DOHH2 (cell line): ENCODE measurements around the gene TMEM54.

ENCODE experiments used
- EZH2phosphoT487 ChIP-seq: fragments of 200-600 bp; sonication (generic); IDR thresholded peaks from 2 replicates; pipeline ENCODE4 v1.6.1; 2017; ENCODE audit warnings: borderline replicate concordance, mild to moderate bottlenecking, antibody characterized with exemption, low read length, moderate library complexity, mixed read lengths
- TF ChIP-seq, protein P1 (sequence below): fragments of 200-600 bp; sonication (generic); IDR thresholded peaks from one replicate; pipeline ENCODE4 v1.5.1; 2014; ENCODE audit warnings: antibody characterized with exemption, mild to moderate bottlenecking, low read depth, low read length; ENCODE audit not compliant: poor library complexity, severe bottlenecking

DNA sequence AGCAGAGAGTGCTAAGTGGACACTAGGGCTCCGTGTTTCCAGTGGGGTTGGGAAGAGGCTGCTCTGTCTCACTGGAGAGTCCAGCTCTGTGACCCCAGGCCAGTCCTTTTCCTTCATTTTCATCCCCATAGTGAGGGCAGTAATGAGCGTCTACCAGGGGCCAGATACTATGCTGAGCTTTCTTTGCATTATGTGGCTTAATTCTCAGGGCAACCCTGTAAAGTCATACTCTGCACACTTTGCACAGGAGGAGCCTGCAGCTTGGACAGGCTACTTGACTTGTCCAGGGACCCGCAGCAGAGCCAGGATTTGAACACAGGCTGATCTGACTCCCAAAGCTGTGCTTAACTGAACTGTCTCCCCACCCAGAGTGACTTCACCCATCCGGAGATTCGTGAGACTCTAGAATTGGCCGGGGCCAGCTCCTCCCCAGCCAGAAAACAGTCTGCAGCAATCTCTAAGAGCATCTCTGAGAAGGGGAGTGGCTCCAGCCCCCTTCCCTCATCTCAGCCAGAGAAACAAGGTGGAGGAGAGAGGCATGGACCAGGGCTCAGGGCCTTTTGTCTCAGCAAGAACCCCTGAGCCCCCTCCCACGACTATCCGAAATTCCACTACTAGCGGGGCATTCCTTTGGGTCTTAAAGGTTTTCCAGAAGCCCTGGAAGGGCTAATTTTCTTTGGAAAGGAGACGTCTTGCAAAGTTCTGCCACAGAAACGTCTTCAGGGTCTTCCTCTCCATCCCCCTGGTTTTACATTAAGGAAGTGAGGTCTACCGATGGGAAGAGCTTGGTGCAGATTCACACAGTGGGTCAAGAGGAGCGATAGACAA lies 29.6 kb downstream of the TMEM54 start:
- TF ChIP-seq, protein P1, sequence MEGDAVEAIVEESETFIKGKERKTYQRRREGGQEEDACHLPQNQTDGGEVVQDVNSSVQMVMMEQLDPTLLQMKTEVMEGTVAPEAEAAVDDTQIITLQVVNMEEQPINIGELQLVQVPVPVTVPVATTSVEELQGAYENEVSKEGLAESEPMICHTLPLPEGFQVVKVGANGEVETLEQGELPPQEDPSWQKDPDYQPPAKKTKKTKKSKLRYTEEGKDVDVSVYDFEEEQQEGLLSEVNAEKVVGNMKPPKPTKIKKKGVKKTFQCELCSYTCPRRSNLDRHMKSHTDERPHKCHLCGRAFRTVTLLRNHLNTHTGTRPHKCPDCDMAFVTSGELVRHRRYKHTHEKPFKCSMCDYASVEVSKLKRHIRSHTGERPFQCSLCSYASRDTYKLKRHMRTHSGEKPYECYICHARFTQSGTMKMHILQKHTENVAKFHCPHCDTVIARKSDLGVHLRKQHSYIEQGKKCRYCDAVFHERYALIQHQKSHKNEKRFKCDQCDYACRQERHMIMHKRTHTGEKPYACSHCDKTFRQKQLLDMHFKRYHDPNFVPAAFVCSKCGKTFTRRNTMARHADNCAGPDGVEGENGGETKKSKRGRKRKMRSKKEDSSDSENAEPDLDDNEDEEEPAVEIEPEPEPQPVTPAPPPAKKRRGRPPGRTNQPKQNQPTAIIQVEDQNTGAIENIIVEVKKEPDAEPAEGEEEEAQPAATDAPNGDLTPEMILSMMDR: no peak
- TF ChIP-seq EZH2phosphoT487: no peak; the same call in 1 of the 2 replicates
